Epidermal melanocyte (primary cell): ENCODE results near the gene MCM8.
"Not testable (repeated sequence)": the region's sequence is repeated elsewhere in the genome, so short reads cannot be mapped to it uniquely, and the experiment has no call there.

ENCODE experiments used
- DNase-seq: peaks from one replicate; pipeline ENCODE4 v3.0.0; 2011; ENCODE audit warnings: low spot score; ENCODE audit not compliant: insufficient read length

The MCM8 gene

GRCh38 chr20:6000871-6001270 lies 50.4 kb downstream of the MCM8 start:
- no peak for DNase-seq

- DNase-seq: no peak
Measured at GRCh38 chr20:6006603-6006949, 56.1 kb downstream of the MCM8 start.

- no peak for DNase-seq
Measured at GRCh38 chr20:6007094-6007528, 56.7 kb downstream of the MCM8 start.

DNA sequence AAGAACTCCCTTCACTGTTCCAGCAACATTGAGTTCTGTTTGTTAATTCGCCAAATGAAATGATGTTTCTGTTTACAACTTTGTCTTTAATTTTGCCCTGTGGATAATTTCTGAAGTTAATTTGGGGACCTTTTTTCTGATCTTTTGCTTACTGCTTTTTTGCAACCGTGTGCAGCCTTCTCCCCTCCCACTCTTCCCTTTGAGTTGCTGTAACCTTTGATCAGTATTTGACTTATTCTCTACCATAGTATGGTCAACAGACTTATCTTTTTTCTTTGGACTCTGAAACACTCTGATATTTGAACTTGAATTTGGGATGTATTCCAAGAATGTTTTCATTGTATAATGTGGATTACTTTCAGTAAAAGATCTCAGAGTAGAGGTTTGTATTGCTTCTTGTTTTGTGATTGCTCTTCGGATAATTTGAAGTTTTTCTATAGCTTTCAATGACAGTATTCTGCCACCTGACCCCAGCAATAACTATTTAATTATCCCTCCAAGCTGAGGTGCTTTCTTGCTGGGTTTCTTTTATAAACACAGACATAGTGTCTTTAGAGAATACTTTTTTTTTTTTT lies 57.2 kb downstream of the MCM8 start:
- no peak for DNase-seq

DNA sequence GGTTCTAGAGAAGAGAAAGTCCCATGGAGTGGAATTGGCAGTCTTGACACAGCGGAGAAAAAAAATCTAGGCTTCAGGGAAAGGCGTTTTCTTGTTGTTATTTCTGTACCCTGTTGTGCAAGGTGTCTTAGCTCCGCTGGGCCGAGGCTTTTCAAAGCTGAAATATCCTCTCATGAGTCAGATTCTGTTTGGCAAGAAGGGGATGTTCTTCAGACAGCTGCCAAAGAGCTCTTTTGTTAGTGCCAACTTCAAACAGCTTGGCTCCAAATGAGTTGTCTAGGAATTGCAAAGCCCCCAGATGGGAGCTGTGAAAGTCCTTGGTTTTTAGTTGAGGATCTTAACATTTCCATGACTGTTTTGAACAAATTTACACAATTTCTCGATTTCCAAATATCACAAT lies 57.8 kb downstream of the MCM8 start:
- no peak for DNase-seq

- DNase-seq: no peak
Measured at GRCh38 chr20:6012179-6012578, 61.7 kb downstream of the MCM8 start.

DNA sequence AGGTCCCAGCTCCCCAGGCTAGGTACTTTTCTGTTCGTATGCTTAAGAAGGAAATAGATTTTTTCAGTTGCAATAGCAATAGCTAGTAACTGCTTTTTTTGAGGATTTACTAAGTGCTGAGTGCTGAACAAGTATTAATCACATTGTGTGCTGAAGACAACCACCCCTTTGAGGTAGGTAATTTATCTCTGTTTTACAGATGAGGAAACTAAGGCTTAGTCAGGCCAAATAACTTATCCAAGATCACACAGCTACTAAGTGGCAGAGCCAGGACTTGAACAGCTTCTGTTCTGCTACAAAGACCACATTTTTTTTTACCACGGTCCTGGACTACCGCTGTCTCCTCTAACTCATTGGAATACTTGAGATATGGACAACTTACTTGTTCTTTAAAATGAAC lies 63.6 kb downstream of the MCM8 start:
- no peak for DNase-seq

DNA sequence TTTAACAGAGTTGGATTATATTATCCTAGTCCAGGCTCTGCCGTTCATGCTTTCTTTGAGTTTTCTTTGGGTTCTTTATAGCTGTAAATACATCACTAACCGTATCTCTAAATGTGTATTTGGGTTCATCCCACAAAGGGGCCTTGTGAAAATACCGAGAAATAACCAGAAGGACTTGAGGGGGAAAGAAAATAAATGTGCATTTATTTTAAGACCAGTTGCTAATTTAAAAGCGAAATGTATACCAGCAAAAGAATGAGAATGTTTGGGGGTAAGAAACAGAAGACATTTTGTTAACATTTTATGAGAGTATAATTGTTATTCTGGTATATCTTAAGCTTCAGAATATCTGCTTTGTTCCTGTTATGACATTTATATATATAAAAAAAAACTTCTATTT lies 64.5 kb downstream of the MCM8 start:
- no peak for DNase-seq

GRCh38 chr20:6017467-6017866 lies 67.0 kb downstream of the MCM8 start:
- no peak for DNase-seq

GRCh38 chr20:6017880-6018279 lies 67.4 kb downstream of the MCM8 start:
- no peak for DNase-seq

DNA sequence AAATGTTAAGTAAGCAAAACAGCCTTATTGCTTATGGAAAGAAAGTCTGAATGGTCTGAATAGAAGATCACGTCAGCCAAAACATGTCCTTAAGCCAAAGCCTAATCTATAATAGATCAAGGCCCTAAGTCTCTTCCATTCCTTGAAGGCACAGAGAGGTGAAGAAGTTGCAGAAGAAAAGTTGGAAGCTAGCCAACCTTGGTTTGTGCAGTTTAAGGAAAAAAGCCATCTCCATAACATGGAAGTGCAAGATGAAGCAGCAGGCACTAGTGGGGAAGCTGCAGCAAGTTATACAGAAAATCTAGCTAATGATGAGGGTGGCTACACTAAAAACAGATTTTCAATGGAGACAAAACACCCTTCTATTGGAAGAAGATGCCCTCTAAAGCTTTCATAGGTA lies 74.3 kb downstream of the MCM8 start:
- DNase-seq: no peak

- no peak for DNase-seq
Measured at GRCh38 chr20:6026051-6026450, 75.6 kb downstream of the MCM8 start.

- DNase-seq: no peak
Measured at GRCh38 chr20:6028818-6029217, 78.4 kb downstream of the MCM8 start.

GRCh38 chr20:6029538-6029937 lies 79.1 kb downstream of the MCM8 start:
- no peak for DNase-seq

DNA sequence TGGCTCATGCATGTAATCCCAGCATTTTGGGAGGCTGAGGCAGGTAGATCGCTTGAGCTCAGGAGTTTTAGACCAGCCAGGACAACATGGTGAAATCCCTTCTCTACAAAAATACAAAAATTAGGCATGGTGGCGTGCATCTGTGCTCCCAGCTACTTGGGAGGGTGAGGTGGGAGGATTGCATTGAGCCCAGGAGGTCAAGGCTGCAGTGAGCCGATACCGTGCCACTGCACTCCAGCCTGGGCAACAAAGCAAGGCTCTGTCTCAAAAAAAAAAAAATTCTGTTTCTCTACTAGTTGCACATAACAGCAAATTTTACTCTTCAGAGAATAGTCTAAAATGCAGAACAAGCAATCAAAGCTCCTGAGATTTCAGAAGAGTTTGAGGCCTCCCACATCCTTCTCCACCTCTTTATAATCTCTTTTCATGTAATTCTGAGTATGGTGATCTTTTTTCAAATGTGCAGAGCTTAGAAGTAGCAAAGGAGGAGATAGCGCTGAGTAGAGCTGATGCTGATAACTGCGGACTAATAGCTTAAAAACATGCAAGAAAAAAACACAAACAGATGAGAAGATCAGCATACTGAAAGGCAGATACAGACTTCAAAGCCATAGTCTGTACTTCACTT lies 80.1 kb downstream of the MCM8 start:
- no peak for DNase-seq

- DNase-seq: not testable (repeated sequence)
Measured at GRCh38 chr20:6032907-6033306, 82.5 kb downstream of the MCM8 start.

GRCh38 chr20:6034134-6034969 lies 83.9 kb downstream of the MCM8 start:
- DNase-seq: no peak

GRCh38 chr20:6036213-6036612 lies 85.8 kb downstream of the MCM8 start:
- DNase-seq: no peak

DNA sequence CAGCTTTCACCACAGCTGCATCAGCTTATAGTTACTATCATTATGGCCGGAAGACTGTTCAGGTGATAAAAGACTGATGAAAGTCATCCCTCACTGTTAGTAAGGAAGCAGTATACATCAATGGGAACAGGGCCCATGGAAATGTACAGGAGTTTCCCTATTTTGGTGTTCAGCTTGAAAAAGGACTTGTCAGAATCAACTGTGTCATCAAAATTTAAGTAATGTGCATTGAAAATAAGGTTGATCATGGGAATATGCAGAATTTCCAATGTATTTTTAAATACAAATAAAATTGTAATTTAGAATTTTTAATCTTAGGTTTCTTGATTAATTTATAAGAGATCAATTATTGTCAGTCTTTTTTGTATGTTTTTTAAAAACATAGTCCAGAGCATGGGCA lies 86.6 kb downstream of the MCM8 start:
- no peak for DNase-seq

GRCh38 chr20:6038256-6038655 lies 87.8 kb downstream of the MCM8 start:
- DNase-seq: no peak

DNA sequence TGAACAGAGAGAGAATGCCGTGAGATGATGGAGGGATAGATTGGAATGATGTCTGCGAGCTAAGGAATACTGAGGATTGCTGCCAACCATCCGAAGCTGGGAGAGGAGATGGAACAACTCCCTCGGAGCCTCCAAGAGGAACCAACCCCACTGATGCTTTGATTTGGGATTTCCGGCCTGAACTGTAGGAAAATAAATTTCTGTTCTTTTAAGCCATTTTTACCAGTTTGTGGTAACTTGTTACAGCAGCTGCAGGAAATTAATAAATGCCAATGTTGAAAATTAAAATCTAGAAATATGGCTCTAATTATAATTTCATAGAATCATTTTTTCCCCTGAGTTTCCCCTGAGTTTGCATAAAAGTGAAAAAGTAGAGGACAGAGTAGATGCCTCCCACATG lies 89.3 kb downstream of the MCM8 start:
- DNase-seq: no peak

DNA sequence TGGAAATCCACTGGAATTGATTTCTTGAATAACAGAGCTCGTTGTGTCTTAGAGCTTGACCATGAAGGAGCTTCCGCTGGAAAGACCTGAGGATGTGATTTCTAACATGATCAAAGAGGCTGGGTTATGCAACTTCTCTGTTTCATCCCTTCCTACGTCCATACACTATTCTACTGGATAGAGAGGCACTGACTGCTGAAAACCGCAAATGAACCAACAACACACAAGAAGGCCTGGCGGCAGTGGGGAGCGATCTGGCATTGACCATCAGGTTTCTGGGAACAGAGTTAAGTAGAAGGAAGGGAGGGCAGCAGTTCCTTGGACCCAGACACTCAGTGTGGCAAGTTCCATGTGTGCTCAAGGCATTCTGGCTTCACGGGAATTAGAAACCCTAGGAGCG lies 90.1 kb downstream of the MCM8 start:
- no peak for DNase-seq
